Adipose tissue (tissue), 3 donors: ENCODE measurements around the gene SRSF1. TPM values are rescaled to one million over a fixed set of nuclear protein-coding genes. Genes with fewer than 3 reads are reported as not detected.
"Not testable (repeated sequence)": the region's sequence is repeated elsewhere in the genome, so short reads cannot be mapped to it uniquely, and the experiment has no call there.

Experiments
- H3K27ac ChIP-seq: one replicate; pipeline ENCODE4 v1.5.1; 2013; ENCODE audit warnings: low read depth, low read length
- WGBS, 3 donors: extraction: QIAGEN DNeasy Blood & Tissue Kit; methylation state at CpG; one replicate each; pipeline ENCODE4 v1.1.7; 2013; 5-methylcytosine and 5-hydroxymethylcytosine counted together
- polyA plus RNA-seq, 3 donors: library from polyadenylated mRNA; stranded (reverse); fragments of 200-250 nt; gene quantifications; one replicate each; pipeline ENCODE4 v1.2.3, GENCODE V29; 2013
- donor health status: healthy with polysubstance abuse.
- donor health status: Bipolar disorder and iron deficiency.
- donor health status: healthy.

Gene SRSF1
- polyA plus RNA-seq, 3 donors: 43.4 to 130 (median 111) TPM

DNA sequence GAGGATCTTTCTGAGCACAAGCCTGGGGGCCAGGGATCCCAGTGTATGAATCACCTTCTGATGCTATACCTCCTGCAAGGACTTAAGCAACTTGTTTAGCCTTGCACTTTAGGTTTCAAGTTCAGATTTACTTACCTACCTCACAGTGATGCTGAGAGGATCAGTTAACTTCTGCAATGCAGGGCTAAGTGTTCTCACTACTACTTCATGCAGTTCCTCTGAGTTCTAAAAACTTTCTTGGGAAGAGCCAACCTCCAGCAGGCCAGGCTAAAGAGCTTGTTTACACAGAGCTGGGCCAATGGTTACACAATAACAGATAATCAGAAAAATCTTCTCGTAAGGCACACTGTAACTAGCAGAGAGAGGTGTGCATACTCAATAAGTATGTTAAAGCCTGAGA is 32.0 kb downstream of the SRSF1 start:
- 29 to 55% (median 48%) methylated on average over 1 of the region's 1 CpG for WGBS, 3 donors

DNA sequence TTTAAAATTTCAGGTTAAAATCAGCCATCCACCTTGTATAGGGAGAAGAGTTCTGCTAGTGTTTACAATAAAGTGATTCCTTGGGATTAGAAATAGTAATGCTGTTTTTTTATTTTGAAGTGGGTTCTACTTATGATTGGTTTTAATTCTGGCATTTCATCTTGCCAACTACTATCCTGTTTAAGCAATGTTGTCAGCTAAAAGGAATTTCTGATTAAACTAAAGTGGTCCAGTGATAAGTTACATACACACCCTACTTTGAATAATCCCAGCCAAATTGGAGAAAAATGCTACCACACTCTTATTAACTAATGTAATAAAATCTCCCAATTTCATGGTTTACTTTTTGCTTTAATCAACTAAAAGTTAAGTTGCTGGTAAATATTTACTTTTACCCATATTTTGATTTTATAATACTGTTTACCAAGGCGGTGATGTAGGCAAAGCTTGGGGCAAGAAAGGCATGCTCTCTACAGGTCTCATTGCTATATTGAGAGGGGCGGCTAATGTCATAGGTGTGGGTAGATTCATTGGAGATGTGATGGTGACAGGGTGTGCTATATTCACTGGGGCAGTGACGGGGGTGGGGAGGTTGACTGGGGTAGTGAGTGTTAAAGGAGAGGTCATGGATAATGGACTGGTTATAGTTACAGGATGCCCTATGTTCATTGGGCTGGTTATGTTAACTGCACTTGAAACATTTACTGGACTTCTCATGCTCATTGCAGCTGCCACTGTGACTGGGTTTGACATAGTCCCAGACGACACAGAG is 32.8 kb downstream of the SRSF1 start:
- WGBS, 3 donors: 80 to 90% (median 89%) methylated on average over 4 of the region's 4 CpGs
- not testable (repeated sequence) for H3K27ac ChIP-seq

More for the DNA sequence above, 32.0 kb downstream of the SRSF1 start:
- H3K27ac ChIP-seq: no peak overlapping the region

DNA sequence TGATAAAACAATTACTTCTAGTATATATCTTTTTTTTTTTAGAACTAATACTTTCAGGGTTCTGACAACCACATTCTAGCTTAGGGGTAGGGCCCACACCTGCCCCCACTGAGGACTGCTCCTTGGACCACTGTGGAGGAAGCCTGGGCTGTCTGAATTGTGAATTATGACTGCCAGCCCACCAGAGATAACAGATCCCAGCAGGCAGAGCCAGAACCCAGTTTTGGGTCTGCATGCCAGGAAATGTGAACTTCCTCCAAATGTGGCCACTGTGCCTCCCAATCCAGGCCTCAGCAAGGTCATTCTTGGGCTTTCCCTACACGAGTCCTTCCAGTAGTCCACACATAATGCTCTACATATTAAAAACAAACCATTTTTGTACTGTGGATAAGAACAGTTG is 34.9 kb downstream of the SRSF1 start:
- WGBS, 3 donors: 37 to 41% (median 38%) methylated on average over 1 of the region's 1 CpG
- H3K27ac ChIP-seq: no peak overlapping the region

- WGBS, 3 donors: 71 to 77% (median 74%) methylated on average over 10 of the region's 10 CpGs
- H3K27ac ChIP-seq: no peak overlapping the region
These were observed 35.5 kb downstream of the SRSF1 start for GRCh38 chr17:57971572-57971971.

- H3K27ac ChIP-seq: no peak overlapping the region
- WGBS, 3 donors: 40 to 72% (median 52%) methylated on average over 4 of the region's 4 CpGs
These were observed 36.3 kb downstream of the SRSF1 start for GRCh38 chr17:57970710-57971109.

DNA sequence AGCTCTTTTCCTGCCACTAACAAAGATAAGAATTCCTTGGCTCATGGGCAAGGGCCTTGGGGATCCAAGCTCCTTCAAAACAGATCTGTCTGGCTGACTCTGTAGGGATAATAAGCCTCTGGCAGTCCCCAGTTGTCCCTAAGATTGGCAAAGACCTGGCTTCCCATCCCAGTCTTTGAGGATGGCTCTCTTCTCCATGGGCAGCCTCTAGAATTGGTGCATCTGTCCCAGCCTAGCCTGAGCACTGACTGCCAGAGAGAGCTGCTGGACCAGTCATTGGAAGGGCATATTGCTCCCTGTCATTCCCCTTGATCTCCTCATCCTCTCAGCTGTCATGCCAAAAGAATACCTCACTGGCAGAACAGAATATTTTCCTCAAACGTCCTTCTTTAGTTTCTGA is 38.6 kb downstream of the SRSF1 start:
- WGBS, 3 donors: 48 to 72% (median 67%) methylated on average over 1 of the region's 1 CpG
- no peak overlapping the region for H3K27ac ChIP-seq

- H3K27ac ChIP-seq: no peak overlapping the region
- 86 to 91% (median 89%) methylated on average over 5 of the region's 5 CpGs for WGBS, 3 donors
These were observed 40.2 kb downstream of the SRSF1 start for GRCh38 chr17:57966875-57967274.

DNA sequence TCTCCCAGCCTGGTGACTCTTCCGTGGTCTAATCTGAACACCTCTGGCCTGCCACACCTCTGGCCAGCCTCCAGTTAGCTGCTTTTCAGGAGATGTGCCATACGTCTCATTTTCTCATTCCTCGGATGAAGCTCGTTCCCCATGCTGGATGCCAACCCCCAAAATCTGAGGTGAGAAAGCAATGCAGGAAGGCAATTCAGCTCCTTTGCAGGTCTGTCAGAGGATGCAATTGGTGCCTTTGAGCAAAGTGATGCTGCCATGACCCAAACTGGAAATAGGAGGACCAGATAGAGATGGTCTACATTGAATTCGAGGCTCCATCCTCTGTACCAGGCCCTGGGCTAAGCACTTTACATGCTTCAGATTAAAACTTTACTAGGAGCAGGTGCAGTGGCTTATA is 40.8 kb downstream of the SRSF1 start:
- 89 to 94% (median 93%) methylated on average over 5 of the region's 5 CpGs for WGBS, 3 donors
- H3K27ac ChIP-seq: no peak overlapping the region

DNA sequence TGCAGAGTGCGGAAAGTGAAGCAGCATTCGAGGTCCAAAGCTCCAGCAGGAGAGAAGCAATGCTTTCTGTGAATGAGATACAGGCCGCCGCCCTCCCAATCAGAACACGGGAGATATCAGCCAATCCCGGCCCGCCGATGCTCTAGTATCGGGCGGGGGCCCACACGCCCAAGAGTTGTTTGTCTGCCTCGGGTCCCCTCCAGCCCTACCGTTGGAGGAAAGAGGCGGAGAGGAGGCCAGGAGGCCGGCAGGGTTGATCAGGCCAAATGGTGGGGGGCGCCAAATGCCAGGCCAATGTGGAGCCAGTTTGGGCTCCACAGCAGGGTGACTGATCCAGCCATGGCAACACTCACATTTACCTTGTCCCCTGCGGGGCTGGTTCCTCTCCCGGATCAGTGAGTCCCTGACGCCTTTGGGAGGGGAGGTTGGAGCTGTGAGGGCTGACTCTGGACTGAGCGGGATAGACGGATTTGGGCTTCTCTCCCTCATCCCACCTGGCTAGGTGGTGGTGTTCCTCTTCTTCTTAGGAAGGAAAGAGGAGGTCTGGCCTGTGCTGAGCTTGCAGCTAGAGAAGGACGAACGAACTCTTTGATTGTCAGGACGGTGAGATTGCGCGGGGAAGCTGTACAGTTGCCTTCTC is 41.4 kb downstream of the SRSF1 start:
- no peak overlapping the region for H3K27ac ChIP-seq
- 83 to 87% (median 85%) methylated on average over 26 of the region's 26 CpGs for WGBS, 3 donors

- WGBS, 3 donors: 95 to 97% (median 96%) methylated on average over 6 of the region's 6 CpGs
- H3K27ac ChIP-seq: no peak overlapping the region
These were observed 43.9 kb downstream of the SRSF1 start for GRCh38 chr17:57963149-57963511.

DNA sequence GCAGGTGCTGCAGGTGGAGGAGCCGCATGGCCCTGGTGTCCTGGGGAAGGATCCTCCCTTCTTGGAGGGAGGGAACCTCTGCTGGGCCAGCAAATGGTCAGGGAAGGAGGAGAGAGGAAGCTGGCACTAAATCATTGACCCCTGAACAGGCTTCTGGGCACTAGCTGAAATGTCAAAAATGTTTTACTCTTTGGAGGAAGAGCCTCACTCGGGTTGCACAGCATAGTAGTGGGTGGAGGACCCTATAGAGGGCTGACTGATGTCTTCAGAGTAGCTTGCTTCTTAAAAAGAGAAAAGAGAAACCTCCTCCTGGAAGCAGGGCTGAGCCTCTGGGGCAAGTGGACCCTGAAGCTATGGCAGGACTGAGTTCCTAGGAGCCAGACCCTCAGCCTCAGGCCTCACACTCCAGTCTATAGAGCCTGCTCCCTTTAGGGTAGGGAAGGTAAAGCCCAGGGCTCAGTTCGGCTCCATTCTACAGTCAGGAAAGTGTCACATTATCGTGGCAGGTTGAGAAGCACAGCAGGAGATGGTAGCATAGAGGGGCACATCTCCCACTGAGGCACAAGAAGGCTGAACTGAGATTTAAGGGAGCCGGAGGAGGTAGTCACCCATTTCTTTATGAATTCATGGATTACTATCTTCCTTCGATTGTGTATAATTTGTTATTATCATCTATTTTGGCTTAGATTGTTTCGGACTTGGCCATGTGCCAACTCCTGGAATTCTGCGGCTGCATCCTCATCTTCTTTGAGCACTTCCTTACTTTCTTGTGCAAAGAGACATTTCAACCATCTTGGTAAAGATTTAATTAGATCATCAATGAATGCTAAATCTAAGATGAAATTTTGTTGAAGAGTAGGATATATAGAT is 44.5 kb downstream of the SRSF1 start:
- 71 to 76% (median 75%) methylated on average over 8 of the region's 8 CpGs for WGBS, 3 donors
- H3K27ac ChIP-seq: no peak overlapping the region

DNA sequence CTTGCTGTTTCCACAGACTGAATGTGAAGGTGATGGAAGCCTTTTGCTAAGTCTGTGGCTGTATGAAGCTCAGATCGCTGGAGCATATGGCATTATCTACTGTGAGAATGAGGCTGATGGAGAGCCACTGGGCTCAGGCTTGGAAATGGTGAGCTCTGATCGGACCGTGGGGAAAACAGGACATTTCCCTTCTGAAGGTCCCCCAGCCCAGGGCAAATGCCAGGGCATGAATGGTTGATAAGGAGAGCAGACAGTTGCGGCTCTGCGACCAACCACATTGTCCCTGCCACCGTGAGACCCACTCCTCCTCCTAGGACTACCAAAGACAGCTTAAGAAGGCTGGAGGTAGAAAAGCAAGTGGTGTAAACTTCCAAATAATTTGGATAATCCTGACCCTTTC is 47.1 kb downstream of the SRSF1 start:
- H3K27ac ChIP-seq: no peak overlapping the region
- 89 to 94% (median 92%) methylated on average over 6 of the region's 6 CpGs for WGBS, 3 donors

GRCh38 chr17:57958391-57958790 is 48.7 kb downstream of the SRSF1 start:
- 93 to 96% (median 95%) methylated on average over 12 to 15 of the region's 15 CpGs for WGBS, 3 donors

DNA sequence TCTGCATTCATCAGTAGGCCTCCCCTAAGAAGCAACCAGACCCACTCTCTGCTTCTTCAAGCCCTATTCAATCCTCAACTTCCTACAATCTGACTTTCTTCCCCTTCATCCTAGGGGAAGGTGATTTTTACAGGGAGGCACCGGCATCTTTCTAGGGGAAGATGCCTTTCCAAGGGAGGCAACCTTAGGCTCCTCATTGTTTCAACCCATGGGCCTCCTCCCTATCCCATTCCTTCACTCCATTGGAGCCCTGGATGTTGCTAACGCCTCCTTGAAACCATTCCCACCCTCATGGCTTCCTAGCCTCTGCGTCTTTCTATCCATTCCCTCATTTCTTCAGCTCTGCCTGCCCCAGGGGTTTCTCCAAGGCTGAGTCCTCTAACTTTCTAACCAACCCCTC is 49.2 kb downstream of the SRSF1 start:
- WGBS, 3 donors: 95 to 97% (median 95%) methylated on average over 3 of the region's 3 CpGs

More at GRCh38 chr17:57958391-57958790, 48.7 kb downstream of the SRSF1 start:
- not testable (repeated sequence) for H3K27ac ChIP-seq

GRCh38 chr17:57957120-57957850 is 49.8 kb downstream of the SRSF1 start:
- 95 to 97% (median 97%) methylated on average over 8 of the region's 8 CpGs for WGBS, 3 donors
- no peak overlapping the region for H3K27ac ChIP-seq

More for the DNA sequence above, 49.2 kb downstream of the SRSF1 start:
- H3K27ac ChIP-seq: no peak overlapping the region

- 56 to 65% (median 65%) methylated on average over 13 of the region's 13 CpGs for WGBS, 3 donors
- H3K27ac ChIP-seq: no peak overlapping the region
These were observed 50.5 kb downstream of the SRSF1 start for GRCh38 chr17:57956291-57957119.

DNA sequence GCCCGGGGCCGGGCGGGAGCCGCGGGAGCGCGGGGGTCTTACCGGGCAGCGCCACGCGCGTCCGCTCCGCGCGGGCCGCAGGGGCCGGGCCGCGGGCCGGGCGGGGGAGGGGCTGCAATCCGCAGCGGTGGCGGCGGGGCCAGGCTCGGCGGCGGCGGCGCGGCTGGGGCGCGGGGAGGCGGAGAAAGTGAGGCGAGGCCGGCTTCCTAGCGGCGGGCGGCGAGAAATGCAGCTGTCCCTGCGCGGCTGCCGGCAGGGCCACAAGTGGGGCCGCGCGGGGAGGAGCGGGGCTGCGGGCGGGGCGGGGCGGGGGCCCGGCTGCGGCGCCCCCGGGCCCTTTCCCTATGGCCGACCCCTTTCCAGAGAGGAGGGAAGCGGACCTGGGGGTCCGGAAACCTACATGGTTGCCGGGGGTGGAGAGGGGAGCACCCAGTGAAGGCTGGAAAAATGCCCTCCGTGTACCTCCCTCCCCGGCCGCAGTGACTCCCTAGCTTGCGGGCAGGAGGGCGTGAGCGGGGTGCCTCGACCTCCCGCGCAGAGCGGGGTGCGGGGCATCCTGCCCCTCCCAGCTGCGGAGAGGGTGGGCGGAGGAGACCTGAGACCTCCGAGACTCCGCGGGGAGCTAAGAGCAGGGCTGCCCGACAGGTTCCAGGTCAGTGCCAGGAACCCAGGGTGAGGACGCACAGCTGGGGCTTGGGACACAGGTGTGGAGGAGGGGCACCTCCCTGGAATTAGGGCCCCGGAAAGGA is 51.7 kb downstream of the SRSF1 start, which contains the start of gene CUEDC1:
Gene CUEDC1 (minus strand): TSS at position 230 of the 749 bp plus-strand sequence. CDS start 69,848 bp downstream, outside the sequence.
- WGBS, 3 donors: 1% methylated on average over 44 to 76 of the region's 79 CpGs
- H3K27ac ChIP-seq: peak within 1 kb of the TSS; percentile 57
